Measurements from ENCODE around the gene CD96. TPM values are rescaled to one million over a fixed set of nuclear protein-coding genes. Genes with fewer than 3 reads are reported as not detected.

Gene CD96
- total and polyA plus RNA-seq, 7 donors = 0.01 to 0.59 (median 0.20) TPM; not detected in 1

DNA sequence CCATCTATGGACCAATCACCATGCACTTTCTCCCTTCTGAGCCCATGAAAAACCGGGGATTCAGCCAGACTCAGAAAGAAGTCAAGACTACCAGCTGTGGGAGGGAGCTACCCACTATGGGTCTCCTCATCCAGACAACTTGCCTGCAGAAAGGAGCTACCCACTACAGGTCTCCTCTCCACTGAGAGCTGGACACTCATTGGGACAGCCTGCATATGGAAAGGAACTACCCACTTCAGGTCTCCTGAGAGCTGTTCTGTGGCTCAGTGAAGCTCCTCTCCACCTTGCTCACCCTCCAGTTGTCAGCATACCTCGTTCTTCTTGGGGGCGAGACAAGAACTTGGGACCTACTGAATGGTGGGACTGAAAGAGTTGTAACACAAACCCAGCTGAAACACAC is 75.4 kb downstream of the CD96 start:
- DNase-seq (no peak), ATAC-seq (no peak)
- Histone ChIP-seq H3K4me3 (no peak overlapping the region), H3K27ac (no peak overlapping the region), H3K4me1 (no peaks in the 10 kb centered on the region), H3K36me3 (ENCODE audit: insufficient read depth in 1 of 2, low read depth in 1 of 2) (no peaks in the 10 kb centered on the region), H3K27me3 (ENCODE audit: insufficient read depth in 3 of 3, low read length in 2 of 3) (no peaks in the 10 kb centered on the region), H3K9me3 (no peaks in the 10 kb centered on the region)
- 83 to 89% (median 85%) methylated on average over 3 of the region's 3 CpGs for WGBS, 3 donors
- intact Hi-C loops (cut with DNase I) = no loop called here
- TF ChIP-seq, protein P1, sequence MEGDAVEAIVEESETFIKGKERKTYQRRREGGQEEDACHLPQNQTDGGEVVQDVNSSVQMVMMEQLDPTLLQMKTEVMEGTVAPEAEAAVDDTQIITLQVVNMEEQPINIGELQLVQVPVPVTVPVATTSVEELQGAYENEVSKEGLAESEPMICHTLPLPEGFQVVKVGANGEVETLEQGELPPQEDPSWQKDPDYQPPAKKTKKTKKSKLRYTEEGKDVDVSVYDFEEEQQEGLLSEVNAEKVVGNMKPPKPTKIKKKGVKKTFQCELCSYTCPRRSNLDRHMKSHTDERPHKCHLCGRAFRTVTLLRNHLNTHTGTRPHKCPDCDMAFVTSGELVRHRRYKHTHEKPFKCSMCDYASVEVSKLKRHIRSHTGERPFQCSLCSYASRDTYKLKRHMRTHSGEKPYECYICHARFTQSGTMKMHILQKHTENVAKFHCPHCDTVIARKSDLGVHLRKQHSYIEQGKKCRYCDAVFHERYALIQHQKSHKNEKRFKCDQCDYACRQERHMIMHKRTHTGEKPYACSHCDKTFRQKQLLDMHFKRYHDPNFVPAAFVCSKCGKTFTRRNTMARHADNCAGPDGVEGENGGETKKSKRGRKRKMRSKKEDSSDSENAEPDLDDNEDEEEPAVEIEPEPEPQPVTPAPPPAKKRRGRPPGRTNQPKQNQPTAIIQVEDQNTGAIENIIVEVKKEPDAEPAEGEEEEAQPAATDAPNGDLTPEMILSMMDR (IDR thresholded peaks at IDR 0.05) = no peak

DNA sequence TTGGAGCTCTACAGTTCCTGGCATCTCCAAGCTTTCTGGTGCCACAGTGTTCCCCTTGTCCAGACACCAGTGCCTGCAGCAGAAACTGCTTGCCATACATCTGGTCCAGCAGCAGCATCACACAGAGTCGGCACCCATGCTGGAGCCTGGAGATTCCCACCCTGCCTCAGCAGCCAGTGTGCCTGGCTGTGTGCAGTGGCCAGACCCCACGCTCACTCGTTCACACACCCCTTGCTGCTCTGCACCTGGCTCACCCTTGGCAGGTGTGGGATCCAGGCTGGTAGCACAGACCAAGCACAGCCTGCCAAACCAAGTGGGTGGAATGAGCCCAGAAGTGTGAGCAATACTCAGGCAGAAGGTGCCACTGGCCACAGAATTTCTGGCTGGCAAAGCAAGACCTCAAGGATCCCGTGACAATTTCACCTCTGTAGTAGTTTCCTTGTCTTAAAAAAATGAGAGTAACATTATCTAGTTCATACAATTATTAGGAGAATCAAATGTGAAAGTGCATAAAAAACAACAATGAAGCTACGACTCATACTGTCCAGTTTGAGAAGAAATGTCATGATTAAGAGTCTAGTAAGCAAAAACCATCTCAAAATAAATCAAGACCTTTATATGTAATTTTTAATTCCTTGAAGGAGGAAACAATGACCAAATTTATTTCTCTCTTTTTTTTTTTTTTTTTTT is 76.1 kb downstream of the CD96 start:
- Histone ChIP-seq H3K36me3 (ENCODE audit: insufficient read depth in 1 of 2, low read depth in 1 of 2) (no peaks in the 10 kb centered on the region), H3K9me3 (no peaks in the 10 kb centered on the region), H3K4me3 (no peak overlapping the region), H3K27me3 (ENCODE audit: insufficient read depth in 3 of 3, low read length in 2 of 3) (no peaks in the 10 kb centered on the region), H3K4me1 (no peaks in the 10 kb centered on the region), H3K27ac (no peak overlapping the region)
- ATAC-seq (no peak), DNase-seq (no peak)
- 80 to 87% (median 81%) methylated on average over 5 of the region's 5 CpGs for WGBS, 3 donors
- TF ChIP-seq, protein P1 (IDR thresholded peaks at IDR 0.05) = no peak
- intact Hi-C loops (cut with DNase I) = no loop called here

DNA sequence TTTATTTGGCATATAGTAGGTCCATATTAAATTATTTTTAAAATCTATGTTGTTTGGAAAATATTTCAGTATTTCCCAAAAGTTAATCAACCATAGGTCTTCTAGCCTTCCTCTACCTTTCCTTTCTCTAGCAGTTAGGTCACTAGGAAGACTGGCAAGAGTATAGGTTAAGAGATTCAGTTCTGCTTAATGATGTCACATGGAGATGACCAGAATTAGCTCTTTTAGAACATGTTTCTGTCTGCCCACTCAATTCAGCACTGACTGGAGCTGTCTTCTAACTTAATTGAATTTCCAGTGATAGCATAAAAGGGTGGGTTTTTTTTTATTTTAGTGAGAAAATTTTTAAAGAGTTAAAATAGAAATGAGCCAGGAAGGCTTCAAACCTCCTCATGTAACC is 76.9 kb downstream of the CD96 start:
- no peaks in the 10 kb centered on the region for H3K9me3 ChIP-seq
- ATAC-seq = no peak
- intact Hi-C loops (cut with DNase I) = no loop called here

DNA sequence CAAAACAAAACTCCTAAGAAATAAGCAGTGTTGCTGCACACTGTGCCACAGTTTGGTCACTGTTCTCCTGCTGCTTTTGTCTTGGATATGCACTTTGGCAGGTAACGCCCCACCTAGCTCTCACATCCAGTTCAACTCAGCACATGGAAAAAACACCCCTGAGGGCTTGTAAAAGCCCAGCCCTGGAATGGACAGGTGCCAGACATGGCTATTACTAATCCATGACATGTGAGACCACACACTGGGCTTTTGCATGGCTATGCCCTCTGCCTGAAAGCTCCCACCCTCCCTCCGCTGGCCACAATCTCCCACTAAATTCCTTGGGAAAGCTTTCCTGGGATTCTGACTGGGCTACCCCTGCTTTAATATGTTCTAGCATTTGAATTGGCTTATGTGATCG is 77.8 kb downstream of the CD96 start:
- TF ChIP-seq, protein P1 (IDR thresholded peaks at IDR 0.05) = no peak
- no peaks in the 10 kb centered on the region for H3K36me3 ChIP-seq (ENCODE audit: insufficient read depth in 1 of 2, low read depth in 1 of 2)
- H3K4me1 ChIP-seq = no peaks in the 10 kb centered on the region
- DNase-seq (no peak), ATAC-seq (no peak)
- H3K27ac ChIP-seq = no peak overlapping the region
- no peaks in the 10 kb centered on the region for H3K9me3 ChIP-seq
- 38 to 60% (median 44%) methylated on average over 3 of the region's 3 CpGs for WGBS, 3 donors
- no peak overlapping the region for H3K4me3 ChIP-seq
- no peaks in the 10 kb centered on the region for H3K27me3 ChIP-seq (ENCODE audit: insufficient read depth in 3 of 3, low read length in 2 of 3)
- intact Hi-C loops (cut with DNase I) = no loop called here

More for the DNA sequence above, 76.9 kb downstream of the CD96 start:
- no peak for DNase-seq
- no peaks in the 10 kb centered on the region for H3K27me3 ChIP-seq (ENCODE audit: insufficient read depth in 3 of 3, low read length in 2 of 3)
- no peaks in the 10 kb centered on the region for H3K36me3 ChIP-seq (ENCODE audit: insufficient read depth in 1 of 2, low read depth in 1 of 2)
- H3K27ac ChIP-seq = no peak overlapping the region
- TF ChIP-seq, protein P1 (IDR thresholded peaks at IDR 0.05) = no peak
- H3K4me1 ChIP-seq = no peaks in the 10 kb centered on the region
- H3K4me3 ChIP-seq = no peak overlapping the region

DNA sequence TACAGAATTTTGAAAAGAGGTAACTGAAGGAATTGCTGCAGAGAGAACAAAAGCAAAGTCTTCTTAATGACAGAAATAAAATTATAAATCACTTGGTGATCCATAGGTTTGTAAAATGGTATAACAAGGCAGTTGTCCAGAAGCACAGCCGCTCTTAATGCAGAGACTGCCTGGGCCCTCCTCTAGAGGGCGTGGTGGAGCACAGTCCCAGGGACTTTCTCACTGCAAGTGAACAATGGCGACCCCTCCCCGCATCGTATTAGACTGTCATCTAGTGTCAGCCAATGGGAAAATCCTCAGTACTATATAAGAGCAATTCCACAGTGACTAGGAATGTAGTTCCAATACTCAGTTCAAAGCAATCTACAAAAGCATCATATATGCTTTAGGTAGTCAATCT is 79.5 kb downstream of the CD96 start:
- whole genome bisulfite sequencing, 3 donors = 42 to 53% (median 47%) methylated on average over 5 of the region's 5 CpGs
- intact Hi-C loops (cut with DNase I) = no loop called here
- Histone ChIP-seq H3K27ac (no peak overlapping the region), H3K27me3 (ENCODE audit: insufficient read depth in 3 of 3, low read length in 2 of 3) (no peaks in the 10 kb centered on the region), H3K4me1 (no peaks in the 10 kb centered on the region), H3K36me3 (ENCODE audit: insufficient read depth in 1 of 2, low read depth in 1 of 2) (no peaks in the 10 kb centered on the region), H3K4me3 (no peak overlapping the region), H3K9me3 (no peaks in the 10 kb centered on the region)
- DNase-seq (no peak), ATAC-seq (no peak)
- TF ChIP-seq, protein P1 (IDR thresholded peaks at IDR 0.05) = no peak

Data from psoas muscle (tissue), 8 donors.